Skeletal muscle satellite cell (primary cell): ENCODE measurements around the gene COX17.
A peak's percentile ranks its signal among the peaks of the same experiment; 100 is the strongest.

ENCODE experiments used
- H3K27me3 ChIP-seq: 2 replicates; pipeline ENCODE4 v1.7.0; 2013; ENCODE audit warnings: low read length; ENCODE audit not compliant: control insufficient read depth, insufficient read depth
- H3K36me3 ChIP-seq: 2 replicates; pipeline ENCODE4 v1.7.0; 2013; ENCODE audit warnings: mild to moderate bottlenecking, control low read depth, low read length; ENCODE audit not compliant: insufficient read depth
- H3K4me1 ChIP-seq: 2 replicates; pipeline ENCODE4 v1.7.0; 2013; ENCODE audit warnings: low read length; ENCODE audit not compliant: control insufficient read depth, insufficient read depth
- H3K4me2 ChIP-seq: 2 replicates; pipeline ENCODE4 v1.7.0; 2013; ENCODE audit warnings: mild to moderate bottlenecking, low read length
- H3K4me3 ChIP-seq: 2 replicates; pipeline ENCODE4 v1.7.0; 2013; ENCODE audit warnings: low read length
- H3K9ac ChIP-seq: 2 replicates; pipeline ENCODE4 v1.7.0; 2013; ENCODE audit warnings: mild to moderate bottlenecking, low read depth, low read length, moderate library complexity
- H3K9me3 ChIP-seq: replicated peaks from 2 replicates; pipeline ENCODE4 v1.7.0; 2013; ENCODE audit warnings: mild to moderate bottlenecking, control low read depth, low read length

COX17 gene

DNA sequence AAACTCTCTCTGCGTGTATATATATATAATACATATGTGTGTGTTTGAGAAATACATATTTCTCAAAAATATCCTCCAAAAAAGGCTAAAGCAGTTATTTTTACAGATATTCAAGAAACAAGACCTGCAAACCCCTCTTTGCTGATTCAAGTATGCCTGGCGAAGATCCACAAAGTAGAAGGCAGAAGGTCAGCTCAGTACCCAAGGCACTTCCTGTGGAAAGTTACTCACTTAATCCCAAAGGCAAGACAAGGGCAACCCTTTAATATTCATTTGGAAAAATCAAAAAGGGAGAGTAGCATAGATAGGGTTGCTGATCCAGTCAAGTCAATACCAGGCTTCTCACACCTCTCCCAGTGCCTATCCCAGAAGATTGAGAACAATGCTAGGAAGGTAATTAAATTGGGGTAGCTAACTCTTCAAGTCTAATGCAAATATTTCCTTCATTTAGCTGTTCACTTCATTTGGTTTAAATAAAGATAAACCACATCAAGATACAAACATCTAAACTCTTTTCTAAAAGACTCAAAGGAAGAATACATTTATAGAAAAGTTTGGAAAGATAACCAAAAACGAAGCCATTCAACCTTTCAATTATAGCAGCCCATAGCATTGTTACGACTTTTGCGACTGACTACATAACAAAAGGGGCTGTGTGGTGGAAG lies 7.2 kb downstream of the COX17 start:
- peaks cover 25% of the 10 kb centered on the region for H3K36me3 ChIP-seq
- no peaks in the 10 kb centered on the region for H3K27me3 ChIP-seq
- H3K4me2 ChIP-seq, result no peak overlapping the region
- H3K9ac ChIP-seq, result no peak overlapping the region
- H3K9me3 ChIP-seq, result no peaks in the 10 kb centered on the region
- H3K4me1 ChIP-seq, result peaks cover 13% of the 10 kb centered on the region
- no peak overlapping the region for H3K4me3 ChIP-seq

DNA sequence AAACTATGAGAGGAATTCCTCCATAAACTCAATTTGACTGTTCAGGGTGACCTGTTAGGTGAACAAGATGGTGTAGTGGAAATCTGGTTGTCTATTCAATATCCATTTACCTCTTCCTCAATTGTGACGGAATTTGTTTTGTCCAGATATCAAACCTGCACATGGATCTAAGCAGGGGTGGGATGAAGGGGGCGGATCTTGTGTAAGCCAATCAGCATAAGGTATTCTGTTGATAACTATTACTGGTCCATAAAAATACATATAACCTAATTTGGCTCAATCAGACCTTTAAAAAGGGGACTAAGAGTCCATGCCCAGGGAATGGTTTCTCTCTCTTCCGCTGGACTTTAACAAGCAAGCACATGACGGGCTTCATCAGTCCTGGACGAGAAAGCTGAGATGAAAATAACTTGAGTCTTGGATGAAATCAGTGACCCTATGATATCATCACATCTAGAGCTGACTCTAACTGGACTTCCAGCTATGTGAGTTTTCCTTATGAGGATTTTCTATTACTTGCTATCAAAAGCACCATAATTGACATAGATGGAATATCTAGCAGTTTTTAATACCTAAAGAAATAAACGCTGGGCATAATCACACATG lies 11.1 kb downstream of the COX17 start:
- no peak overlapping the region for H3K4me3 ChIP-seq
- H3K4me2 ChIP-seq, result no peak overlapping the region
- no peak overlapping the region for H3K9ac ChIP-seq
- no peaks in the 10 kb centered on the region for H3K27me3 ChIP-seq
- no peaks in the 10 kb centered on the region for H3K9me3 ChIP-seq
- peaks cover 12% of the 10 kb centered on the region for H3K36me3 ChIP-seq
- peaks cover 42% of the 10 kb centered on the region for H3K4me1 ChIP-seq

DNA sequence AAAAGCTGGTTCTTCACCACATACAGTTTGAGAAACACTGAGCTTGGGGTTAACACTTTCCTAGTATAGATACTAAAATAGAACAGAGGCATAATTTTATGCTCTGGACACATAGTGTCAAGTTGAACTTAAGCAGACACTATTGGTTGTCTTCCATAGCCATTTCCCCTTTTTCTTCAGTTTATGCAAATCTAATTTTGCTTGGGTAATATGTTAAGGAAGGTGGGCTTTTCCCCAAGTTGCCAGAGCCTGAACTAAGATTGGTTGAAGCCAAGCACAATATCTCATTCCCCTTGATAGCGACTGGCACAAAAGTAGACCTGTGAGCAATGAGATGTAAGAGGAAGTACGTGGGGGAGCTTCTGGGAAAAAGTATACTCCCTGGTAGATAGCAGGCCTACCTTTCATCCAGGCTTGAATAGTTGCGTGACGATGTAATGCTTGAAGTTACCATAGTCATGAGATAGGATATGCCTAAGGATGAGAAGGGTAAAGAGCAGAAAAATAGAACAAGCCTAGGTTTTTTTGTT lies 12.3 kb downstream of the COX17 start:
- H3K4me3 ChIP-seq, result no peak overlapping the region

DNA sequence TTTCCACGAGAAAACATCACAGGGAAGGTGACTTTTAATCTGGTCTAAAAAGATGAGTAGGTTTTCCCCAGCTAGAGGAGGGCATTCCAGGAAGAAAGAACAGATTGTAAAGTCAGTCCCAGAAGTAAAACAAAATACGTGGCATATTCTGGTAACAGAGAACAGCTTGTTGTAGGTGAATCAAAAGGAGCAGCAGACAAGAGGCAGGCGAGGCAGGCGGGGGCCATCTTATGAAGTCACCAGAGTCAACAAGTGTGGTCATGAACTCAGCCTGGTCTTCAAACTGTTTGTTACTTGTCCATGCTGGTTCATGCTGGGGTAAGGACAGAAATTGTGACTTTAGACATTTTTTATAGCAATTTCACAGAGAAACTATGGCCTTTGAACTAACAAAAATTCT lies 12.8 kb downstream of the COX17 start:
- H3K4me3 ChIP-seq, result peak overlapping the region; percentile 17
- peaks cover 40% of the 10 kb centered on the region for H3K4me1 ChIP-seq
- H3K36me3 ChIP-seq, result peaks cover 8% of the 10 kb centered on the region

More for the DNA sequence above, 12.3 kb downstream of the COX17 start:
- H3K27me3 ChIP-seq, result no peaks in the 10 kb centered on the region
- H3K9me3 ChIP-seq, result no peaks in the 10 kb centered on the region
- no peak overlapping the region for H3K4me2 ChIP-seq
- peaks cover 10% of the 10 kb centered on the region for H3K36me3 ChIP-seq
- peaks cover 42% of the 10 kb centered on the region for H3K4me1 ChIP-seq
- peak overlapping the region; percentile 61 for H3K9ac ChIP-seq

DNA sequence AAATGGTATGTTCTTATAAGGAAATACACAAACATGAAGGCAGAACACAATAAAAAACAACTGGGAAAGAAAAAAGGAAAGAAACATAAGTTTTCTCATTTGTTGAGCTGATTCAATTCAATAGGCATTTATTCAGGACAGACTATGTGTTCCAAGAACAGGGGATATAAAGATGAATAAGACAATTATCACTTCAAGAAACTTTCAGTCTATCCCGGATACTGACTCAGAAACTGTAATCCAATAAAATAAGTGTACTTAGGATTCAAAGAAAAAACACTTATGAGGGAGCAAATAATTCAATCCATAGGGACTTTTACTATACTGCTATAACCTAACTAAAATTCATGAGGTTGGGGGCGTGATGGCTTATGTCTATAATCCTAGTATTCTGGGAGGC lies 13.3 kb downstream of the COX17 start:
- peak overlapping the region; percentile 17 for H3K4me3 ChIP-seq
- no peaks in the 10 kb centered on the region for H3K9me3 ChIP-seq
- H3K4me1 ChIP-seq, result peaks cover 40% of the 10 kb centered on the region
- H3K4me2 ChIP-seq, result peak overlapping the region; percentile 62
- H3K27me3 ChIP-seq, result no peaks in the 10 kb centered on the region
- peak overlapping the region; percentile 65 for H3K9ac ChIP-seq
- peaks cover 5% of the 10 kb centered on the region for H3K36me3 ChIP-seq

More for the DNA sequence above, 12.8 kb downstream of the COX17 start:
- Histone ChIP-seq H3K9ac (peak overlapping the region; percentile 61), H3K9me3 (no peaks in the 10 kb centered on the region), H3K27me3 (no peaks in the 10 kb centered on the region), H3K4me2 (peak overlapping the region; percentile 62)

DNA sequence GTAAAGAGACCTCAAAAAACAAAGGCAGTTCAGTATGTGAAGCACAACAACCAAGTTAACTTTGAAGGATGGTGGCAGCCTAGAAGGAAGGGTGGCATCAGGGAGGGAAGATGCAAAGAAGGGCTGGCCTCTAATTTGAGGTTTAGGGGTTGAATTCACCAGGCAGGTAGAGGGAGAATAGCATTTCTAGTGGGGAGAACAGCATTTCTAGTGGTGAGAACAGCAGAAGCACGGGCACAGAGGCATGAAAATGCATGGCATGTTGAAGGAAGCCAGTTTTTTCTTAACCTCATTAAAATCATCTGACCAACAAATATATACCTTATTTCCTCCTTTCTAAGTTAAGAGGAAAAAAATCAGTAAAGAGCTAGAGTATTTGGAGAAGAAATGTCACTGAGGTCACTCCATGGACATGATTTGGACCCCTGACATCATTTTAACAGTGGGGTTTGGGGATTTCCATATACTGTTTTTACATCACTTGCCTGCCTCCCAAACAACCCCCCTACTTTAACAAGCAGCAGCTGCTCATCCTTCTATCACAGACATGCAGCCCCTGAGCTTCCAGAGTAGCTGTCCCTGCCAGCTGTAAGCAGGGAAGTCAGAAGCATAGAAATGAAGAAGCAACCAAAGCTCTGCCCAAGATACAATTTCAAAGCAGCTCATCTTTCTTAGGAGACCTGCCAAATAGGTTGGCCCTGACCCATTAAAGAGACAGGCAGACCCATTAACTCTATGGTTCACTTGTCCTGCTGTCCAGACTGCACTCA lies 14.4 kb downstream of the COX17 start:
- Histone ChIP-seq H3K9me3 (no peaks in the 10 kb centered on the region), H3K4me2 (peak overlapping the region; percentile 62), H3K4me3 (no peak overlapping the region), H3K36me3 (no peaks in the 10 kb centered on the region), H3K27me3 (no peaks in the 10 kb centered on the region), H3K4me1 (peaks cover 40% of the 10 kb centered on the region), H3K9ac (peak overlapping the region; percentile 65)

DNA sequence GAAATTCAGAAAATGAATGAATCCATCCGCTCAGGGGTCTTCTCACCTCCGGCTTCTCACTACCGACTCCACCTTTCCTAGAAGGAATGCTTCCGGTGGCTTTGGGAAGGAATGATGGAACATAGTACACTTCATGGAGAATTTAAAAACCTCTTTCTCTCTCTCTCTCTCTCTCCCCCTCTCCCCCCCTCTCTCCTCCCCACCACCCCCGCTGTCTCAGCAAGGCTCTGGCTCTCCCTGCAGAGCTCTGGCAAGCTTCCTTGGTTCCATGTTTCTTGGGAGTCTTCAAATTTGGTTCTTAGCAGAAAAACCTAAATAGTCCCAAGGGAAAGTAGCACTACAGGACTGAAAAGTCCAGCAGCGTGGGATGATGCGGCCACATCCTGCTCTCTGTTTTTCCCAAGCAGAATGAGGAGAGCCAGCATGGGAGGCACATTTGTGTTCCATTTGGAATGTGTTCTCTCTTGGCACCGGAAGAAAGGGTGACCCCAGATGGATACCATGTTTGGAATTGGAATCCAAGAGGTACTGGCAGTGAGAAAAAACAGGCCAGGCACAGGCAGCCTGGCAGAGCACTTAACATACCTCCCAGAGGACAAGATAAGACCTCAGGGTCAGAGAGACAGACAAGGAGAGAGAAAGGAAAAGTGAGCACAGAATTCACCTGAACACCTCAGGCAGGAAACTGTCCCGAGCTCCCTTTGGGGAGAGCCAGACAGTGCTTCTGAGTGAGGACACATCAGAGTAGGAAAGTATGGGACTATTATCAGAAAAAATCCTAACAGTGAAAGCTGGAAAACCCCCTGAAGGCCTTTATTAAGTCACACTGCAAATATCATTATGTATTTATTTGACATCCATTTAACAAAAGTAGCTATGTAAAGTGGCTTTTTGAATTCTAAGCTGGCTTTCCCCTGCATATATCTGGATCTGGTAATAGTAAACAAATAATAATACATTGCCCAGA lies 16.4 kb downstream of the COX17 start, which contains the start of gene POPDC2:
Gene POPDC2 (minus strand): TSS at position 116 of the 967 bp plus-strand sequence. CDS start 166 bp downstream, outside the sequence.
- H3K9me3 ChIP-seq, result no peaks in the 10 kb centered on the region
- peaks cover 40% of the 10 kb centered on the region for H3K4me1 ChIP-seq
- H3K27me3 ChIP-seq, result no peaks in the 10 kb centered on the region
- H3K9ac ChIP-seq, result no peak within 1 kb of the TSS
- no peak within 1 kb of the TSS for H3K4me2 ChIP-seq
- H3K36me3 ChIP-seq, result no peaks in the 10 kb centered on the region
- H3K4me3 ChIP-seq, result no peak within 1 kb of the TSS

DNA sequence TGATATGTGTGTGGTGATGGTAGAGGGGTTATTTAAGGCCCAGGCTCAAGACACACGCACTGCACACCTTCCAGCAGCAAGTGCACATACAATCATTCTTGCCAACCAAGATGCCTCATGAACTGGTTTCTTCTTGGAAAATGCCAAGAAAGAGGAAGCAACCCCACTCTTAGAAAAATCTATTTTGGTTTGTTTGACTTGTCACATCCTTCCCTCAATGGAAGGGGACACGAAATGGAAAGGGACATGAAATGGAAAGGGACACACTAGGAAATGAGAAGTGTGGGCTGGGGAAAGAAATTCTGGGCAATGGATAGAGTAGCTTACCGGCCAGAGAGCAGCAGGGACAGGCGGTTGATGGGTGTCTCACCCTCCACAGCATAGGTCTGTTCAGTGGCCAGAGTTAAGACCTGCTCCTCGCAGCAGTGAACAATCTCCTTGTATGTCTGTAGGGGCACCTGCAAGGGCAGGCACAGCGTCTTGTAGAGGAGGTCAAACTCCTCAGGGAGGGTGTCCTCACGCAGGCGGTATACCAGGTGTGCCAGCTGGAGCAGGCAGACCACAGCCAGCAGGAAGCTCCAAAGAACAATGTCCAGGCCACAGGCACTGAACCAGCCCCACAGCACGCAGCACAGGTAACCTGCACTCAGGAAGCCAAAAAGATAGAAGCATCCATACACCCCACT lies 17.5 kb downstream of the COX17 start:
- no peaks in the 10 kb centered on the region for H3K36me3 ChIP-seq
- no peak overlapping the region for H3K4me2 ChIP-seq
- H3K4me3 ChIP-seq, result no peak overlapping the region
- no peaks in the 10 kb centered on the region for H3K9me3 ChIP-seq
- H3K4me1 ChIP-seq, result peaks cover 32% of the 10 kb centered on the region
- no peak overlapping the region for H3K9ac ChIP-seq
- no peaks in the 10 kb centered on the region for H3K27me3 ChIP-seq

DNA sequence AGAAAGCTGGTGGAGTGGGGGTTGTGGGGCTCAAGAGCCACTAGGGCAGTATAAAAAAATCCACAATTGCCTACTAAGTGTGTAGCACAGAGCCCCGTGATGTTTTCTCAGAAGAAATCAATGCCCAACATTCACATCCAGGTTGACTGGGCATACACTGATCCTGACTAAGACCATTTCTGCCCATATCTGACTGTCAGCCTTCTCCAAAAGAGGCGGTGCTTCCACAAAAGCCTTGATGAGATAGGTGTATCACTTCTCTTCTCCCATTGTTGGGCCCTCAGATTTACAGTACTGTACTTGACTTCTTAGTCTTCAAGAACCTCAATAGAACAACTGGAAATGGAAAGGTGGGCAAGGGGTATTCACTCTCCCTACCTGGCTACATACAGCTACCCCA lies 18.2 kb downstream of the COX17 start:
- Histone ChIP-seq H3K9me3 (no peaks in the 10 kb centered on the region), H3K4me3 (no peak overlapping the region), H3K4me2 (no peak overlapping the region), H3K9ac (no peak overlapping the region), H3K4me1 (peaks cover 24% of the 10 kb centered on the region), H3K27me3 (no peaks in the 10 kb centered on the region), H3K36me3 (no peaks in the 10 kb centered on the region)

DNA sequence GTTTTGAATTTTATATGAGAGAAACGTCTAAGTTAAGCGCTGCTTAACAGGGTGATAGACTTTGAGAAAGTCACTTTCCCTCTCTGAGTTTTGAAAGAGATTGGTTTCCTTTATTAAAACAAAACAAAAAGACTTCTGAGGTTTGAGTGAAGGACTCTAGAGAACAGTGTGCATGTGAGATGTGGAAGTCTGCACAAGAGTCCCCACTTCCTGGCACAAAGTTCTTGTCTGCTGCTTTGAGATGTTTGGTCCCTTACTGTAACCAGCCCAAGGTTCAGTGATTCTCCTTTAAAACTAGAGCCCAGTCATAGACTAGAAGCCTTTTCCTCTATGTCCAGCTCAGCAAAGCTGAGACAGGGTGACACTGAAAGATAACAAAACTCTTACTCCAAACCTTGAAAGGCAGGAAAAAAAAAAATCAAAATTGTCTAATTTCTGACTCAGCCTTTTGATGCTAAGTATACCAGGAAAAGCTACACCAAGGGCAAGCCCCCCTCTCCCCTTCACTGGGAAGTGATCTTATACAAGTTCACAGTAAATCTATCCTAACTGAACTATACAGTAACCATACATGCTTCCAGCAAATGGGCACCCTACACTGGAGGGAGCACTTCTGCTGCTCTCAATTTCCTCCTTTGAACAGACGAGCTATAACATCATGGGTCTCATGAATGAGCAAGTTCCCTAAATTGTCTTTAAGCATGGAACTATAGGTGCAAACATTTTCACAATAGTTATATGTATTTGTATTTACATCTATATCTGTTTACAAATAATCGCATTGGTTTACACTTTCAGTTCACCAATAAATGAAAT lies 19.1 kb downstream of the COX17 start:
- Histone ChIP-seq H3K4me2 (no peak overlapping the region), H3K36me3 (no peaks in the 10 kb centered on the region), H3K27me3 (no peaks in the 10 kb centered on the region), H3K4me3 (no peak overlapping the region), H3K4me1 (peaks cover 15% of the 10 kb centered on the region), H3K9me3 (no peaks in the 10 kb centered on the region), H3K9ac (no peak overlapping the region)
